Endodermal cell (in vitro differentiated cells): ENCODE data around the gene AKAP13. TPM values are rescaled to one million over a fixed set of nuclear protein-coding genes. Genes with fewer than 3 reads are reported as not detected.

Source experiments
- DNase-seq: peaks from one replicate; pipeline ENCODE4 v3.0.0-alpha.2; 2017
- H3K27ac ChIP-seq: 2 replicates; pipeline ENCODE4 v1.5.1; 2013; ENCODE audit warnings: mild to moderate bottlenecking, low read depth, low read length, moderate library complexity
- H3K27me3 ChIP-seq: 2 replicates; pipeline ENCODE4 v1.6.1; 2013; ENCODE audit warnings: mild to moderate bottlenecking, low read length, moderate library complexity; ENCODE audit not compliant: insufficient read depth, control insufficient read depth, poor library complexity, severe bottlenecking
- H3K36me3 ChIP-seq: 2 replicates; pipeline ENCODE4 v1.7.0; 2013; ENCODE audit warnings: mild to moderate bottlenecking, low read length, moderate library complexity; ENCODE audit not compliant: control insufficient read depth, insufficient read depth
- H3K4me1 ChIP-seq: one replicate; pipeline ENCODE4 v1.7.0; 2013; ENCODE audit warnings: low read length; ENCODE audit not compliant: control insufficient read depth, insufficient read depth
- H3K4me3 ChIP-seq: 2 replicates; pipeline ENCODE4 v1.5.1; 2013; ENCODE audit warnings: mild to moderate bottlenecking, low read length, moderate library complexity
- H3K9ac ChIP-seq: 2 replicates; pipeline ENCODE4 v1.6.1; 2013; ENCODE audit warnings: mild to moderate bottlenecking, low read length, moderate library complexity; ENCODE audit not compliant: poor library complexity, severe bottlenecking; ENCODE audit errors: extremely low read depth
- H3K9me3 ChIP-seq: 2 replicates; pipeline ENCODE4 v1.6.1; 2013; ENCODE audit warnings: mild to moderate bottlenecking, low read length, moderate library complexity; ENCODE audit not compliant: control insufficient read depth
- H3K27ac Mint-ChIP-seq: 2 replicates; pipeline ENCODE4 v1.8.0; 2020; ENCODE audit warnings: mixed read lengths
- H3K27me3 Mint-ChIP-seq: 2 replicates; pipeline ENCODE4 v1.8.0; 2021; ENCODE audit warnings: mild to moderate bottlenecking, mixed read lengths; ENCODE audit not compliant: insufficient read depth
- H3K36me3 Mint-ChIP-seq: 2 replicates; pipeline ENCODE4 v1.8.0; 2020; ENCODE audit warnings: low read depth, mixed read lengths
- H3K4me1 Mint-ChIP-seq: 2 replicates; pipeline ENCODE4 v1.8.0; 2020; ENCODE audit warnings: mixed read lengths
- H3K4me3 Mint-ChIP-seq: 2 replicates; pipeline ENCODE4 v1.8.0; 2020; ENCODE audit warnings: mild to moderate bottlenecking, moderate library complexity, mixed read lengths
- H3K9me3 Mint-ChIP-seq: 2 replicates; pipeline ENCODE4 v1.8.0; 2020; ENCODE audit warnings: mild to moderate bottlenecking, mixed read lengths
- CTCF ChIP-seq: fragments of 200-600 bp; sonication (generic); conservative IDR thresholded peaks from 2 replicates; pipeline ENCODE4 v1.5.0; 2021; ENCODE audit warnings: antibody characterized with exemption, mild to moderate bottlenecking
- WGBS, 2 experiments: methylation state at CpG; one replicate each; pipeline versions ENCODE4 v1.1.5 to v1.1.7; 2013; ENCODE audit warnings: missing lambda C conversion rate in 2 of 2, mixed read lengths in 1 of 2; ENCODE audit not compliant: insufficient coverage in 1 of 2, insufficient read length in 1 of 2; 5-methylcytosine and 5-hydroxymethylcytosine counted together
- total RNA-seq, 2 donors: library from RNA; stranded (reverse); fragmentation: NEBNext Ultra II Directional in 1 of 2; extraction: Animal tissue kit (Norgen Biotek cat#: 25700) in 1 of 2; gene quantifications; 2 replicates in 1 of 2; 3 replicates in 1 of 2; pipeline ENCODE4 v1.2.1, GENCODE V29; 2021

Gene AKAP13
- total RNA-seq, 2 donors from 2014 or later: 115 to 131 TPM

GRCh38 chr15:85470563-85471271 is 90.3 kb downstream of the AKAP13 start:
- Histone ChIP-seq H3K27ac (peak overlapping the region; percentile 88), H3K9me3 (no peaks in the 10 kb centered on the region), H3K4me3 (peak overlapping the region; percentile 37), H3K9ac (no peak overlapping the region), H3K27me3 (no peaks in the 10 kb centered on the region), H3K36me3 (peaks cover 10% of the 10 kb centered on the region), H3K4me1 (peaks cover 15% of the 10 kb centered on the region)
- Mint-ChIP-seq H3K27me3 (no peaks in the 10 kb centered on the region), H3K36me3 (peaks cover 2% of the 10 kb centered on the region), H3K27ac (no peak overlapping the region), H3K4me1 (peaks cover 45% of the 10 kb centered on the region), H3K4me3 (no peak overlapping the region), H3K9me3 (peaks cover 2% of the 10 kb centered on the region)
- DNase-seq: no peak
- TF ChIP-seq CTCF: no peak
- 83 to 85% methylated on average over 2 to 7 of the region's 8 CpGs for WGBS, 2 experiments

GRCh38 chr15:85472349-85472748 is 91.9 kb downstream of the AKAP13 start:
- H3K9me3 ChIP-seq: no peaks in the 10 kb centered on the region
- H3K4me1 ChIP-seq: peaks cover 15% of the 10 kb centered on the region
- Mint-ChIP-seq H3K4me1 (peaks cover 56% of the 10 kb centered on the region), H3K36me3 (no peaks in the 10 kb centered on the region), H3K9me3 (no peaks in the 10 kb centered on the region), H3K27me3 (no peaks in the 10 kb centered on the region), H3K4me3 (no peak overlapping the region), H3K27ac (no peak overlapping the region)
- TF ChIP-seq CTCF: no peak
- no peak overlapping the region for H3K9ac ChIP-seq
- peaks cover 4% of the 10 kb centered on the region for H3K36me3 ChIP-seq
- 89 to 100% methylated on average over 2 of the region's 2 CpGs for WGBS, 2 experiments
- DNase-seq: no peak
- no peak overlapping the region for H3K27ac ChIP-seq
- H3K4me3 ChIP-seq: no peak overlapping the region
- H3K27me3 ChIP-seq: no peaks in the 10 kb centered on the region

DNA sequence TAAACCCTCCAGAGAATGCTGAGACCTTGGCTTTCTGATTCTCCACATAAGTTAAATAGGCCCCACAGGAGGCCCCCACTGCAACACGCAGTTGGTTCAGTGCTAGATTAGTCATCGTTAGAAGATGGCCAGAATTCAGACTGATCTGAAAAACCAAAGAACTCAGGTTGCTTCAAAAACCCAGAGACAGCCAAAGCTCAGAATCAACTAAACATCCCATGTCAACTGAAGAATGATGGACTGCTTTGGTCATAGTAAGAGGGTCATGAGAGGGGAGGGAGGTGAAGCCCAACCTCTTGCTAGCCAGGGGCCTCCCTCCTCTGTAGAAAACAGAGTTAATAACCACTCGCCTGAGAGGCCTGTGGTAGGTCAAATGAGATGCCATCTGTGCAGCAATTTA is 93.1 kb downstream of the AKAP13 start:
- 63 to 80% methylated on average over 2 to 3 of the region's 3 CpGs for WGBS, 2 experiments
- peak; percentile 50 for DNase-seq
- Histone ChIP-seq H3K9me3 (no peaks in the 10 kb centered on the region), H3K27me3 (no peaks in the 10 kb centered on the region), H3K4me1 (peaks cover 20% of the 10 kb centered on the region), H3K9ac (no peak overlapping the region), H3K36me3 (peaks cover 4% of the 10 kb centered on the region), H3K4me3 (no peak overlapping the region), H3K27ac (no peak overlapping the region)
- no peaks in the 10 kb centered on the region for H3K27me3 Mint-ChIP-seq
- no peak overlapping the region for H3K4me3 Mint-ChIP-seq
- H3K9me3 Mint-ChIP-seq: no peaks in the 10 kb centered on the region
- peaks cover 64% of the 10 kb centered on the region for H3K4me1 Mint-ChIP-seq
- no peak for TF ChIP-seq CTCF
- H3K36me3 Mint-ChIP-seq: no peaks in the 10 kb centered on the region
- peak overlapping the region; percentile 55 for H3K27ac Mint-ChIP-seq
